GM23248 (cell line): ENCODE data around the gene WDR27. TPM values are rescaled to one million over a fixed set of nuclear protein-coding genes. Genes with fewer than 3 reads are reported as not detected.

Experiments used
- DNase-seq: peaks from one replicate; pipeline ENCODE4 v3.0.0-alpha.2; 2015
- H2AFZ ChIP-seq: fragments of 200-600 bp; sonication (generic); 2 replicates; pipeline ENCODE4 v1.6.1; 2016; ENCODE audit warnings: antibody characterized with exemption
- H3F3A ChIP-seq: fragments of 200-600 bp; sonication (generic); 2 replicates; pipeline ENCODE4 v1.6.1; 2016; ENCODE audit warnings: mild to moderate bottlenecking, antibody characterized with exemption, mixed run types; ENCODE audit not compliant: insufficient read depth
- H3K27ac ChIP-seq: fragments of 200-600 bp; sonication (generic); 2 replicates; pipeline ENCODE4 v1.5.1; 2016; ENCODE audit warnings: mild to moderate bottlenecking
- H3K27me3 ChIP-seq: fragments of 200-600 bp; sonication (generic); replicated peaks from 2 replicates; pipeline ENCODE4 v1.6.1; 2016; ENCODE audit warnings: mild to moderate bottlenecking; ENCODE audit not compliant: insufficient read depth
- H3K36me3 ChIP-seq: fragments of 200-600 bp; sonication (generic); 2 replicates; pipeline ENCODE4 v1.6.1; 2016; ENCODE audit warnings: low read depth, mild to moderate bottlenecking
- H3K4me1 ChIP-seq: fragments of 200-600 bp; sonication (generic); 2 replicates; pipeline ENCODE4 v1.6.1; 2016; ENCODE audit warnings: mild to moderate bottlenecking; ENCODE audit not compliant: insufficient read depth
- H3K4me2 ChIP-seq: fragments of 200-600 bp; sonication (generic); one replicate; pipeline ENCODE4 v1.6.1; 2016; ENCODE audit warnings: mild to moderate bottlenecking; ENCODE audit not compliant: unreplicated experiment
- H3K4me3 ChIP-seq: fragments of 200-600 bp; sonication (generic); 2 replicates; pipeline ENCODE4 v1.5.1; 2016; ENCODE audit warnings: mild to moderate bottlenecking
- H3K79me2 ChIP-seq: fragments of 200-600 bp; sonication (generic); 2 replicates; pipeline ENCODE4 v1.6.1; 2016; ENCODE audit warnings: mild to moderate bottlenecking; ENCODE audit not compliant: insufficient read depth
- H3K9ac ChIP-seq: fragments of 200-600 bp; sonication (generic); 2 replicates; pipeline ENCODE4 v1.6.1; 2016; ENCODE audit warnings: mild to moderate bottlenecking
- H3K9me2 ChIP-seq: fragments of 200-600 bp; sonication (generic); 2 replicates; pipeline ENCODE4 v1.6.1; 2016; ENCODE audit warnings: mixed run types, mild to moderate bottlenecking, moderate library complexity; ENCODE audit not compliant: insufficient read depth
- H3K9me3 ChIP-seq: fragments of 200-600 bp; sonication (generic); one replicate; pipeline ENCODE4 v1.6.1; 2017; ENCODE audit warnings: low read depth
- H4K20me1 ChIP-seq: fragments of 200-600 bp; sonication (generic); 2 replicates; pipeline ENCODE4 v1.6.0; 2016; ENCODE audit not compliant: insufficient read depth
- EZH2 ChIP-seq: fragments of 200-600 bp; sonication (generic); IDR thresholded peaks from 2 replicates; pipeline ENCODE4 v1.6.1; 2018; ENCODE audit warnings: antibody characterized with exemption, mild to moderate bottlenecking; ENCODE audit not compliant: insufficient read depth, poor library complexity, severe bottlenecking
- EZH2phosphoT487 ChIP-seq: fragments of 200-600 bp; sonication (generic); IDR thresholded peaks from 2 replicates; pipeline ENCODE4 v1.6.1; 2018; ENCODE audit warnings: antibody characterized with exemption, moderate library complexity, mild to moderate bottlenecking, low read depth; ENCODE audit not compliant: insufficient read depth
- WGBS, 2 experiments: methylation state at CpG; one replicate each; pipeline ENCODE4 v1.1.6; 2015 to 2017; ENCODE audit warnings: low lambda C conversion rate in 2 of 2, low coverage in 1 of 2; ENCODE audit errors: missing lambda C conversion rate in 2 of 2; 5-methylcytosine and 5-hydroxymethylcytosine counted together
- in situ Hi-C: fragments of 300-500 bp; cut with MboI; formaldehyde crosslinking; loops from 2 replicates; pipeline ENCODE4 v1.15.0; 2020
- polyA plus RNA-seq: library from polyadenylated mRNA; unstranded; fragments of >200 nt; fragmentation: Nextera tagmentation; extraction: Ambion mirVana; gene quantifications from 2 replicates; pipeline ENCODE4 v1.2.1, GENCODE V29; 2016
- total RNA-seq: library from RNA; depleted of rRNA; stranded (reverse); fragments of >200 nt; shearing (Covaris generic); gene quantifications from 2 replicates; pipeline ENCODE4 v1.2.3, GENCODE V29; 2014

WDR27 gene
- total and polyA plus RNA-seq, 2 experiments from 2014 or later = 9.2 to 9.3 TPM

GRCh38 chr6:169501128-169501527 is 200.7 kb downstream of the WDR27 start:
- Histone ChIP-seq H3K36me3 (no peaks in the 10 kb centered on the region), H3K4me3 (no peak overlapping the region), H3K4me1 (peaks cover 15% of the 10 kb centered on the region), H3K9me2 (no peaks in the 10 kb centered on the region), H4K20me1 (no peaks in the 10 kb centered on the region), H3F3A (peaks cover 8% of the 10 kb centered on the region), H3K9ac (no peak overlapping the region), H2AFZ (no peak overlapping the region), H3K9me3 (no peaks in the 10 kb centered on the region), H3K79me2 (no peaks in the 10 kb centered on the region), H3K27ac (no peak overlapping the region), H3K4me2 (no peak overlapping the region), H3K27me3 (no peaks in the 10 kb centered on the region)
- TF ChIP-seq EZH2phosphoT487 = no peak
- TF ChIP-seq EZH2 = no peak
- DNase-seq = no peak
- WGBS, 2 experiments = 96 to 98% methylated on average over 11 of the region's 11 CpGs
- in situ Hi-C loops = no loop called here

DNA sequence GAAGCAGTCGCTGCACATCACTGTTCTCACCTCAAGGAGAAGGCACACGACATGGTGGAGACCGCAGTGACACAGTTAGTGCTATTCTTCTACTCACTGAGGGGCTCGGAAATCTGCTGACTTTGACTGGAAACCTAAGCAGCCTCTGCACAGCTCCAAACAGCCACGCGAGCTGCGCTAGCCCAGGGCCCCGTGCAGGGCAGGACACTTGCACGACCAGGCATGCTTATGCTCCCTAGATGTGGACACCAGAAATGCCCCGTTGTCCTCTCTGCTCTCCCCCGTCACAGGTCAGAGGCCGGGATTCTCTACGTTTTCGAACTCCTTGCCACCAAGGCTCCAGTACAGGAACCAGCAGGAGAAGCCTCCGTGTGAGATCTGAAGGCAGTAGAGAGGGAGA is 201.1 kb downstream of the WDR27 start:
- in situ Hi-C loops = no loop called here
- no peak for DNase-seq
- H3K9me3 ChIP-seq = no peaks in the 10 kb centered on the region
- H3K9me2 ChIP-seq = no peaks in the 10 kb centered on the region
- TF ChIP-seq EZH2 (no peak), EZH2phosphoT487 (no peak)
- WGBS, 2 experiments = 94 to 97% methylated on average over 15 of the region's 15 CpGs
- H3K4me3 ChIP-seq = no peak overlapping the region
- H3K79me2 ChIP-seq = no peaks in the 10 kb centered on the region
- no peak overlapping the region for H3K27ac ChIP-seq
- no peak overlapping the region for H3K4me2 ChIP-seq
- H3K9ac ChIP-seq = no peak overlapping the region
- H3K4me1 ChIP-seq = peaks cover 15% of the 10 kb centered on the region
- no peaks in the 10 kb centered on the region for H3K27me3 ChIP-seq
- H4K20me1 ChIP-seq = no peaks in the 10 kb centered on the region
- H3F3A ChIP-seq = peaks cover 13% of the 10 kb centered on the region
- H3K36me3 ChIP-seq = no peaks in the 10 kb centered on the region
- H2AFZ ChIP-seq = no peak overlapping the region

GRCh38 chr6:169499848-169500247 is 202.0 kb downstream of the WDR27 start:
- H3K4me1 ChIP-seq = peaks cover 21% of the 10 kb centered on the region
- H3K4me2 ChIP-seq = no peak overlapping the region
- peaks cover 20% of the 10 kb centered on the region for H3F3A ChIP-seq
- H4K20me1 ChIP-seq = no peaks in the 10 kb centered on the region
- H3K4me3 ChIP-seq = no peak overlapping the region
- no peak for TF ChIP-seq EZH2
- TF ChIP-seq EZH2phosphoT487 = no peak
- in situ Hi-C loops = no loop called here
- no peaks in the 10 kb centered on the region for H3K79me2 ChIP-seq
- H3K9me3 ChIP-seq = no peaks in the 10 kb centered on the region
- no peaks in the 10 kb centered on the region for H3K27me3 ChIP-seq
- DNase-seq = no peak
- no peak overlapping the region for H3K9ac ChIP-seq
- no peaks in the 10 kb centered on the region for H3K9me2 ChIP-seq
- H3K27ac ChIP-seq = no peak overlapping the region
- no peak overlapping the region for H2AFZ ChIP-seq
- WGBS, 2 experiments = 60 to 65% methylated on average over 7 of the region's 7 CpGs
- H3K36me3 ChIP-seq = no peaks in the 10 kb centered on the region

DNA sequence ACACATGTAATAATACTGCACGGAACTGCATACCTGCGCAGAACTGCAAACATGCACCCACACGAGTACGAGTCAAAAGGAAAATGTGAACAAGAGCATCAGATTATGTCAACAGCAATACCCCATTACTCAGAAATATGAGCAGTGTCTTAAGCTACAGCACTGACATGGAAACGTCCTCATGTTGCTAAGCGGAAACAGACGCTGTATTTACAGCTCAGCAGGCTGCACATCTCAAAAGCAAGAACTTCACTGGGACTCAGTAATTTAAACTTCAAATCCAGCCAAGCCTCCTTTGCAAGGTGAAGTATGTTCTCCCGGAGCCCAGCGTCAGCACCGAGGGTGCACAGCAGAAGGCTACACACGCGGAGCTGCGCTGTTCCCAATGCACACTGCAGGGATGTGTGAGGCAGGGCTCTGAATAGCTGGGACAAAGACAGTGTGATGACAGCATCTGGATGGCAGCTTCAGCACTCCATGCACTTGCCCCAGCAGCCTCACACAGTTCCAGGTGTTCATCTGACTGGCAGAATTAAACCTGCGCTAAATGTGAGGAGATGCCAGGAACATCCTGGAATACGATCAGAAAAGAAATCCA is 202.8 kb downstream of the WDR27 start:
- 67 to 69% methylated on average over 15 of the region's 15 CpGs for WGBS, 2 experiments
- no peaks in the 10 kb centered on the region for H3K9me3 ChIP-seq
- TF ChIP-seq EZH2 = no peak
- no peak for TF ChIP-seq EZH2phosphoT487
- H2AFZ ChIP-seq = no peak overlapping the region
- no peak overlapping the region for H3K4me3 ChIP-seq
- no peaks in the 10 kb centered on the region for H4K20me1 ChIP-seq
- H3K79me2 ChIP-seq = no peaks in the 10 kb centered on the region
- no peak for DNase-seq
- no peaks in the 10 kb centered on the region for H3K36me3 ChIP-seq
- no peak overlapping the region for H3K27ac ChIP-seq
- peaks cover 19% of the 10 kb centered on the region for H3K4me1 ChIP-seq
- H3K9ac ChIP-seq = no peak overlapping the region
- no peaks in the 10 kb centered on the region for H3K27me3 ChIP-seq
- H3K4me2 ChIP-seq = no peak overlapping the region
- no peaks in the 10 kb centered on the region for H3K9me2 ChIP-seq
- peaks cover 20% of the 10 kb centered on the region for H3F3A ChIP-seq
- in situ Hi-C loops = no loop called here

- peaks cover 19% of the 10 kb centered on the region for H3F3A ChIP-seq
- peak overlapping the region; percentile 64 for H3K4me2 ChIP-seq
- no peak overlapping the region for H3K9ac ChIP-seq
- H3K27me3 ChIP-seq = no peaks in the 10 kb centered on the region
- DNase-seq = peak; percentile 69
- H3K36me3 ChIP-seq = no peaks in the 10 kb centered on the region
- no peaks in the 10 kb centered on the region for H3K9me2 ChIP-seq
- no peaks in the 10 kb centered on the region for H4K20me1 ChIP-seq
- H3K79me2 ChIP-seq = no peaks in the 10 kb centered on the region
- H3K4me1 ChIP-seq = peaks cover 16% of the 10 kb centered on the region
- in situ Hi-C loops = no loop called here
- no peak overlapping the region for H3K4me3 ChIP-seq
- H2AFZ ChIP-seq = no peak overlapping the region
- no peaks in the 10 kb centered on the region for H3K9me3 ChIP-seq
- TF ChIP-seq EZH2phosphoT487 (no peak), EZH2 (no peak)
- no peak overlapping the region for H3K27ac ChIP-seq
Measured at GRCh38 chr6:169495601-169496000, 206.2 kb downstream of the WDR27 start.
